Body of pancreas (tissue), 4 donors: ENCODE data around the gene CEMIP2. TPM values are rescaled to one million over a fixed set of nuclear protein-coding genes. Genes with fewer than 3 reads are reported as not detected.

Source experiments
- ATAC-seq: fragments of 150-250 bp; one replicate; pipeline ENCODE4 v1.9.1; 2016
- DNase-seq, 4 donors: peaks; one replicate each; pipeline ENCODE4 v3.0.0-alpha.2; 2019
- H3K27ac ChIP-seq, 4 donors: fragments of 200-600 bp; sonication (generic); 1 replicate in 3 of 4; 2 replicates in 1 of 4; pipeline versions ENCODE4 v1.5.1 to v1.6.1; 2016 to 2019; ENCODE audit warnings: mild to moderate bottlenecking in 1 of 4, mixed read lengths in 1 of 4, moderate library complexity in 1 of 4
- H3K27me3 ChIP-seq, 2 donors: fragments of 200-600 bp; sonication (generic); one replicate each; pipeline ENCODE4 v1.6.0; 2016; ENCODE audit warnings: mild to moderate bottlenecking in 1 of 2
- H3K36me3 ChIP-seq, 2 donors: fragments of 200-600 bp; sonication (generic); replicated peaks in 1 of 2; 2 replicates each; pipeline ENCODE4 v1.5.1; 2016; ENCODE audit warnings: low read depth in 2 of 2; ENCODE audit not compliant: insufficient read depth in 1 of 2
- H3K4me1 ChIP-seq: fragments of 200-600 bp; sonication (generic); one replicate; pipeline ENCODE4 v1.6.0; 2016
- H3K4me3 ChIP-seq, 2 donors: fragments of 200-600 bp; sonication (generic); 1 replicate in 1 of 2; 2 replicates in 1 of 2; pipeline ENCODE4 v1.5.1; 2016 to 2019
- H3K9me3 ChIP-seq, 3 donors: fragments of 200-600 bp; sonication (generic); 1 replicate in 2 of 3; 2 replicates in 1 of 3; pipeline ENCODE4 v1.5.1; 2016
- POLR2A ChIP-seq, 3 donors: fragments of 450-650 bp; IDR thresholded peaks; one replicate each; pipeline ENCODE4 v1.6.1; 2016; ENCODE audit warnings: antibody characterized with exemption in 3 of 3, mild to moderate bottlenecking in 2 of 3
- WGBS, 2 donors: methylation state at CpG; one replicate each; pipeline ENCODE4 v1.1.5; 2017; 5-methylcytosine and 5-hydroxymethylcytosine counted together
- intact Hi-C: fragments of 100-400 bp; cut with DNase I; formaldehyde crosslinking; loops from one replicate; pipeline ENCODE4 v1.15.1; 2023
- total RNA-seq, 2 donors: library from RNA; depleted of rRNA; stranded (reverse); fragments of >200 nt; gene quantifications; one replicate each; pipeline ENCODE4 v1.1.0, GENCODE V29; 2016
- TF ChIP-seq, protein P1 (sequence below), 7 experiments: fragments of 450-650 bp in 4 of 7; fragments of 200-600 bp in 3 of 7; sonication (generic) in 3 of 7; IDR thresholded peaks; one replicate each; pipeline ENCODE4 v1.5.1; 2016 to 2019; ENCODE audit warnings: antibody characterized with exemption in 7 of 7

The CEMIP2 gene
- total RNA-seq, 2 donors from 2014 or later = 28.3 to 33.0 TPM

- WGBS, 2 donors = 34 to 48% methylated on average over 1 of the region's 1 CpG
- DNase-seq (no peak), ATAC-seq (no peak)
- Histone ChIP-seq H3K9me3 (no peaks in the 10 kb centered on the region), H3K27me3 (no peaks in the 10 kb centered on the region), H3K4me1 (peaks cover 14% of the 10 kb centered on the region), H3K27ac (no peak overlapping the region), H3K4me3 (no peak overlapping the region), H3K36me3 (peaks cover 0 to 22% of the 10 kb centered on the region in 2 donors)
- TF ChIP-seq, protein P1, sequence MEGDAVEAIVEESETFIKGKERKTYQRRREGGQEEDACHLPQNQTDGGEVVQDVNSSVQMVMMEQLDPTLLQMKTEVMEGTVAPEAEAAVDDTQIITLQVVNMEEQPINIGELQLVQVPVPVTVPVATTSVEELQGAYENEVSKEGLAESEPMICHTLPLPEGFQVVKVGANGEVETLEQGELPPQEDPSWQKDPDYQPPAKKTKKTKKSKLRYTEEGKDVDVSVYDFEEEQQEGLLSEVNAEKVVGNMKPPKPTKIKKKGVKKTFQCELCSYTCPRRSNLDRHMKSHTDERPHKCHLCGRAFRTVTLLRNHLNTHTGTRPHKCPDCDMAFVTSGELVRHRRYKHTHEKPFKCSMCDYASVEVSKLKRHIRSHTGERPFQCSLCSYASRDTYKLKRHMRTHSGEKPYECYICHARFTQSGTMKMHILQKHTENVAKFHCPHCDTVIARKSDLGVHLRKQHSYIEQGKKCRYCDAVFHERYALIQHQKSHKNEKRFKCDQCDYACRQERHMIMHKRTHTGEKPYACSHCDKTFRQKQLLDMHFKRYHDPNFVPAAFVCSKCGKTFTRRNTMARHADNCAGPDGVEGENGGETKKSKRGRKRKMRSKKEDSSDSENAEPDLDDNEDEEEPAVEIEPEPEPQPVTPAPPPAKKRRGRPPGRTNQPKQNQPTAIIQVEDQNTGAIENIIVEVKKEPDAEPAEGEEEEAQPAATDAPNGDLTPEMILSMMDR (IDR thresholded peaks at IDR 0.05) = no peak
- TF ChIP-seq POLR2A (IDR thresholded peaks at IDR 0.05) = no peak
- intact Hi-C loops = no loop called here
Measured at GRCh38 chr9:71733176-71733575, 35.1 kb downstream of the CEMIP2 start.

GRCh38 chr9:71729816-71730526 is 38.3 kb downstream of the CEMIP2 start:
- Histone ChIP-seq H3K9me3 (no peaks in the 10 kb centered on the region), H3K27ac (peak overlapping the region in 1 of 4 donors; percentile 21), H3K4me3 (no peak overlapping the region), H3K36me3 (peaks cover 0 to 25% of the 10 kb centered on the region in 2 donors), H3K4me1 (peaks cover 6% of the 10 kb centered on the region), H3K27me3 (no peaks in the 10 kb centered on the region)
- 64 to 71% methylated on average over 6 of the region's 6 CpGs for WGBS, 2 donors
- intact Hi-C loops = loop anchor here (10.0 kb wide), 1 partner anchor 45 kb away; no protein-coding TSS in a partner anchor
- no peak for ATAC-seq
- no peak for DNase-seq
- no peak for TF ChIP-seq POLR2A (IDR thresholded peaks at IDR 0.05)
- TF ChIP-seq, protein P1 (IDR thresholded peaks at IDR 0.05) = no peak

- Histone ChIP-seq H3K4me3 (no peak overlapping the region), H3K27me3 (no peaks in the 10 kb centered on the region), H3K4me1 (peaks cover 6% of the 10 kb centered on the region), H3K27ac (no peak overlapping the region), H3K36me3 (peaks cover 0 to 26% of the 10 kb centered on the region in 2 donors), H3K9me3 (no peaks in the 10 kb centered on the region)
- DNase-seq (no peak), ATAC-seq (no peak)
- intact Hi-C loops = loop anchor here (10.0 kb wide), 1 partner anchor 48 kb away; no protein-coding TSS in a partner anchor
- TF ChIP-seq, protein P1 (IDR thresholded peaks at IDR 0.05) = no peak
- no peak for TF ChIP-seq POLR2A (IDR thresholded peaks at IDR 0.05)
- WGBS, 2 donors = 61 to 79% methylated on average over 3 of the region's 3 CpGs
Measured at GRCh38 chr9:71726723-71727122, 41.6 kb downstream of the CEMIP2 start.

- intact Hi-C loops = loop anchor here (10.0 kb wide), 1 partner anchor 49 kb away; no protein-coding TSS in a partner anchor
- DNase-seq (peak in 1 of 4 donors; percentile 35), ATAC-seq (peak; percentile 84)
- WGBS, 2 donors = 26 to 31% methylated on average over 5 of the region's 5 CpGs
- Histone ChIP-seq H3K36me3 (peaks cover 0 to 25% of the 10 kb centered on the region in 2 donors), H3K27me3 (no peaks in the 10 kb centered on the region), H3K4me1 (peaks cover 6% of the 10 kb centered on the region), H3K9me3 (no peaks in the 10 kb centered on the region), H3K27ac (no peak overlapping the region), H3K4me3 (no peak overlapping the region)
- TF ChIP-seq, protein P1 (IDR thresholded peaks at IDR 0.05) = no peak
- TF ChIP-seq POLR2A (IDR thresholded peaks at IDR 0.05) = no peak
Measured at GRCh38 chr9:71725590-71726338, 42.5 kb downstream of the CEMIP2 start.
